ENCODE results near the gene RIMS4.

RIMS4 gene

DNA sequence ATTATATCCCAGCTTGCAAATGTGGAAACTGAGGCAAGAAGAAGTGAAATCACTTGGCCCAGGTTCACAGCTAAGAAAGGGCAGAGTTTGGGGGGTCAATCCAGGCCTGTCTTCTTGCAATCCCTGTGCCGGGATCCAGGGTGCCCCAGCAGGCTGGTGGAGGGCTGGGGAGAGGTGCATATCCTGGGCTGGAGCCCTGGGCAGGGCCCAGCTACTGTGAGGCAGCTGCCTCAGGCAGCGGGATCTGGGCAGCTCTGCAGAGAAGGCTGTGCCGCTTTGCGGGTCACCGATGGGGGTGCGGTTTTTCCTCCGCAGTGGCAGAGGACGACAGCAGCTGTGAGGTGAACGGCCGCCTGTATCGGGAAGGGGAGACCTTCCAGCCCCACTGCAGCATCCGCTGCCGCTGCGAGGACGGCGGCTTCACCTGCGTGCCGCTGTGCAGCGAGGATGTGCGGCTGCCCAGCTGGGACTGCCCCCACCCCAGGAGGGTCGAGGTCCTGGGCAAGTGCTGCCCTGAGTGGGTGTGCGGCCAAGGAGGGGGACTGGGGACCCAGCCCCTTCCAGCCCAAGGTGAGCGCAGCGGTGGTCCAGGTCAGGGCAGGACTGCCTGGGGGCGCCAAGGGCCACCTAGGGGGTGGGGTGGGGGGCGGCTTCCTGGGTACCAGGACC is 85.8 kb downstream of the RIMS4 start:
- Histone ChIP-seq H3K9ac (ENCODE audit: insufficient read length) (no peak overlapping the region), H3K9me3 (ENCODE audit: low read depth, low read length) (no peaks in the 10 kb centered on the region), H3K4me3 (no peak overlapping the region), H3K36me3 (ENCODE audit: insufficient read depth, low read length) (no peaks in the 10 kb centered on the region), H3K27ac (no peak overlapping the region)
- TF ChIP-seq FOXP2 (optimal IDR thresholded peaks at IDR 0.05; ENCODE audit: control extremely low read depth, extremely low read length, insufficient read depth) (no peak), POLR2AphosphoS5 (IDR thresholded peaks at IDR 0.05; ENCODE audit: borderline replicate concordance, low read depth, low read length) (no peak), EZH2 (IDR thresholded peaks at IDR 0.05) (no peak)
- no peak for DNase-seq (ENCODE audit: low read depth, low spot score)

DNA sequence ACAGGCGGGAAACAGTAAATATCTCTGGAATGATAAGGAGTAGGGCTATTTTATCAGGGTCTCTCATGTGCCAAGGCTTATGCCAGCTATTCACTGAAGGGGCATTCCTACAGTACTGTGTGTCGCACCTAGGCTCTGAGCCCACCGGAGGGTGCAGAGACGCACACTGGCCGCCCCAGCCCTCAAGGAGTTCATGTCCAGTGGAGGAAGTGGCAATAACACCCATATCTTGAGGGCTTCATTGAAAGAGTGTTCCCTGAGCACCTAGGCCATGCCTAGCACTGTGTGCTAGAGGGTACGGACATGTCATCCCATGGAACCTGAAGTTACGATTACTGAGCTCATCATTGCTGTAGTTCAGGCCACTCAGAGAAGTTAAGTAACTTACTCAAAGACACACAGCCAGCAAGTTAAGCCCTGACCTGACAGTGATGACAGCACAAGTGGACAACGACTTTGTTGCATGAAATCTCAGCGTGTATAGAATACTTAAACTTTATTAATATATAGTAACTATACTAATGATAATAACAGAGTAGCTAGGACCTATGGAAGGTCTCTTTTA is 86.5 kb downstream of the RIMS4 start:
- no peak for DNase-seq (ENCODE audit: low read depth, low spot score)
- TF ChIP-seq FOXP2 (optimal IDR thresholded peaks at IDR 0.05; ENCODE audit: control extremely low read depth, extremely low read length, insufficient read depth) = no peak
- TF ChIP-seq POLR2AphosphoS5 (IDR thresholded peaks at IDR 0.05; ENCODE audit: borderline replicate concordance, low read depth, low read length) = no peak
- TF ChIP-seq EZH2 (IDR thresholded peaks at IDR 0.05) = no peak
- no peak overlapping the region for H3K9ac ChIP-seq (ENCODE audit: insufficient read length)
- no peak overlapping the region for H3K4me3 ChIP-seq
- H3K9me3 ChIP-seq (ENCODE audit: low read depth, low read length) = no peaks in the 10 kb centered on the region
- no peaks in the 10 kb centered on the region for H3K36me3 ChIP-seq (ENCODE audit: insufficient read depth, low read length)
- H3K27ac ChIP-seq = no peak overlapping the region

GRCh38 chr20:44723391-44723790 is 87.0 kb downstream of the RIMS4 start:
- Histone ChIP-seq H3K27ac (no peak overlapping the region), H3K4me3 (no peak overlapping the region), H3K9ac (ENCODE audit: insufficient read length) (no peak overlapping the region), H3K9me3 (ENCODE audit: low read depth, low read length) (no peaks in the 10 kb centered on the region), H3K36me3 (ENCODE audit: insufficient read depth, low read length) (no peaks in the 10 kb centered on the region)
- no peak for TF ChIP-seq EZH2 (IDR thresholded peaks at IDR 0.05)
- TF ChIP-seq POLR2AphosphoS5 (IDR thresholded peaks at IDR 0.05; ENCODE audit: borderline replicate concordance, low read depth, low read length) = no peak
- no peak for TF ChIP-seq FOXP2 (optimal IDR thresholded peaks at IDR 0.05; ENCODE audit: control extremely low read depth, extremely low read length, insufficient read depth)
- no peak for DNase-seq (ENCODE audit: low read depth, low spot score)

GRCh38 chr20:44722990-44723389 is 87.4 kb downstream of the RIMS4 start:
- no peak overlapping the region for H3K4me3 ChIP-seq
- DNase-seq (ENCODE audit: low read depth, low spot score) = no peak
- no peaks in the 10 kb centered on the region for H3K36me3 ChIP-seq (ENCODE audit: insufficient read depth, low read length)
- TF ChIP-seq FOXP2 (optimal IDR thresholded peaks at IDR 0.05; ENCODE audit: control extremely low read depth, extremely low read length, insufficient read depth) = no peak
- TF ChIP-seq POLR2AphosphoS5 (IDR thresholded peaks at IDR 0.05; ENCODE audit: borderline replicate concordance, low read depth, low read length) = no peak
- TF ChIP-seq EZH2 (IDR thresholded peaks at IDR 0.05) = no peak
- H3K9ac ChIP-seq (ENCODE audit: insufficient read length) = no peak overlapping the region
- H3K9me3 ChIP-seq (ENCODE audit: low read depth, low read length) = no peaks in the 10 kb centered on the region
- H3K27ac ChIP-seq = no peak overlapping the region

DNA sequence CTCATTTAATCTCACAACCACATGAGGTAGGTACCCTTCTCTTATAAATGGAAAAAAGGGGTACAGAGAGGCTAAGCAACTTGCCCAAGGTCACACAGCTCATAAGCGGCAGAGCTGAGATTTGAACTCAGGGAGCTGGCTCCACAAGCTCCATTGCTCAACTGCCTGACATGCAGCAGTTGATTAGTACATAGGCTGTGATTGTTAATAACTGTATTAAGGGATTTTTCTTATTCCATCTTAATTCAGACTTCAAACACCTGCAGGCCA is 88.6 kb downstream of the RIMS4 start:
- no peak for DNase-seq (ENCODE audit: low read depth, low spot score)
- no peak overlapping the region for H3K4me3 ChIP-seq
- no peak overlapping the region for H3K27ac ChIP-seq
- no peaks in the 10 kb centered on the region for H3K9me3 ChIP-seq (ENCODE audit: low read depth, low read length)
- H3K9ac ChIP-seq (ENCODE audit: insufficient read length) = no peak overlapping the region
- no peak for TF ChIP-seq EZH2 (IDR thresholded peaks at IDR 0.05)
- TF ChIP-seq POLR2AphosphoS5 (IDR thresholded peaks at IDR 0.05; ENCODE audit: borderline replicate concordance, low read depth, low read length) = no peak
- TF ChIP-seq FOXP2 (optimal IDR thresholded peaks at IDR 0.05; ENCODE audit: control extremely low read depth, extremely low read length, insufficient read depth) = no peak
- H3K36me3 ChIP-seq (ENCODE audit: insufficient read depth, low read length) = no peaks in the 10 kb centered on the region

DNA sequence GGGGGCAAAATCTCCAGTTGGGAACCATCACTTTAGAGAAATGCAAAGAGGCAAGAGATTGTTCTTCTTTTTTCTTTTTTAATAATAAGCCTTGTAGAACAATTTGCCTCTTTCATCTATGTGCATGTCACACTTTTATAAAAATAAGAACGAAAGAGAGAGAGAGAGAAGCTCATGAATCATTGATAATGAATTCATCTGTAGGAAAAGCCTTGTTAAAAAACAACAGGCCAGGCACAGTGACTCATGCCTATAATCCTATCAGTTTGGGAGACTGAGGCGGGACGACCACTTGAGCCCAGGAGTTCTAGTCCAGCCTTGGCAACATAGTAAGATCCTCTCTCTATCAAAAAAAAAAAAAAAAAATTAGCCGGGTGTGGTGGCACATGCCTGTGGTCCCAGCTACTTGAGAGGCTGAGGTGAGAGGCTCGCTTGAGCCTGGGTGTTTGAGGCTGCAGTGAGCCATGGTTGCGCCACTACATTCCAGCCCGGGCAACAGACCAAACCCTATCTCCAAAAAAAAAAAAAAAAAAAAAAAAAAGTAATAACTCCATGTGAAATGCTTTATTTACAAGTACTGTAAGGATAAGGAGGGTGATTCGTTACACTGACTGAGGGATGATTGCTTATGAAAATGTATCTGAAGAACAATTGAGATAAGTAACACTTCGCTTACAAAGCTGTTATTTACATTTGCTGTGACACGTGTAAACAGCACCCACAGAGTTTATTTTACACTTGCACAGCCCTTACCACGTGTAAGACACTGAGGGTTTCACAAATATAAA is 89.2 kb downstream of the RIMS4 start:
- peak overlapping the region; percentile 19; the same call in 1 of the 2 replicates for H3K27ac ChIP-seq
- TF ChIP-seq EZH2 (IDR thresholded peaks at IDR 0.05) (no peak), POLR2AphosphoS5 (IDR thresholded peaks at IDR 0.05; ENCODE audit: borderline replicate concordance, low read depth, low read length) (no peak), FOXP2 (optimal IDR thresholded peaks at IDR 0.05; ENCODE audit: control extremely low read depth, extremely low read length, insufficient read depth) (no peak)

DNA sequence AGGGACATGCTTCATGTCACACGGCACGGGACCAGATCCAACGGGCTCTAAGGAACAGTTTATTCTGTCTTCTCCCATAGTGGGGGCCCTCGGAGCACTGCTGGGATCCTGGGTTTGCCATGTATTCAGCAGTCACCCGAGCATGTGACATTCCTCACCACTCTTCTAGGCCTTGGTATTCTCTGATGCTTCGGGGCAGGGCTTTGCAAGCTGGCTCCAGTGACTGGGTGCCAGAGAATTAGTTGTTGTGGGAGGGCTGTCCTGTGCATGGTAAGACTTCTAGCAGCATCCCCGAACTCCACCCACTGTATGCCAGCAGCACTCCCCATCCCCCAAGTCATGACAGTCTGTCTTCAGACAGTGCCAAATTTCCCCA is 89.7 kb downstream of the RIMS4 start:
- DNase-seq (ENCODE audit: low read depth, low spot score) = no peak
- TF ChIP-seq EZH2 (IDR thresholded peaks at IDR 0.05) = no peak
- no peak for TF ChIP-seq POLR2AphosphoS5 (IDR thresholded peaks at IDR 0.05; ENCODE audit: borderline replicate concordance, low read depth, low read length)
- TF ChIP-seq FOXP2 (optimal IDR thresholded peaks at IDR 0.05; ENCODE audit: control extremely low read depth, extremely low read length, insufficient read depth) = no peak
- Histone ChIP-seq H3K27ac (peak overlapping the region; percentile 19; the same call in 1 of the 2 replicates), H3K36me3 (ENCODE audit: insufficient read depth, low read length) (no peaks in the 10 kb centered on the region), H3K9ac (ENCODE audit: insufficient read length) (no peak overlapping the region), H3K4me3 (peak overlapping the region; percentile 40), H3K9me3 (ENCODE audit: low read depth, low read length) (no peaks in the 10 kb centered on the region)

More for the DNA sequence above, 89.2 kb downstream of the RIMS4 start:
- Histone ChIP-seq H3K9me3 (ENCODE audit: low read depth, low read length) (no peaks in the 10 kb centered on the region), H3K36me3 (ENCODE audit: insufficient read depth, low read length) (no peaks in the 10 kb centered on the region), H3K9ac (ENCODE audit: insufficient read length) (no peak overlapping the region), H3K4me3 (peak overlapping the region; percentile 40)
- no peak for DNase-seq (ENCODE audit: low read depth, low spot score)

GRCh38 chr20:44719841-44720240 is 90.5 kb downstream of the RIMS4 start:
- TF ChIP-seq FOXP2 (optimal IDR thresholded peaks at IDR 0.05; ENCODE audit: control extremely low read depth, extremely low read length, insufficient read depth) = no peak
- no peak for DNase-seq (ENCODE audit: low read depth, low spot score)
- Histone ChIP-seq H3K9ac (ENCODE audit: insufficient read length) (no peak overlapping the region), H3K4me3 (no peak overlapping the region), H3K27ac (no peak overlapping the region), H3K9me3 (ENCODE audit: low read depth, low read length) (no peaks in the 10 kb centered on the region), H3K36me3 (ENCODE audit: insufficient read depth, low read length) (no peaks in the 10 kb centered on the region)
